GM18867 (cell line): ENCODE results near the gene PFDN6.
A peak's percentile ranks its signal among the peaks of the same experiment; 100 is the strongest.

Experiments
- ATAC-seq: cut with Tn5 transposase; IDR thresholded peaks from one replicate; pipeline ENCODE4 v1.9.1; 2021; ENCODE audit warnings: mild to moderate bottlenecking, moderate library complexity; ENCODE audit not compliant: unreplicated experiment

PFDN6 gene

DNA sequence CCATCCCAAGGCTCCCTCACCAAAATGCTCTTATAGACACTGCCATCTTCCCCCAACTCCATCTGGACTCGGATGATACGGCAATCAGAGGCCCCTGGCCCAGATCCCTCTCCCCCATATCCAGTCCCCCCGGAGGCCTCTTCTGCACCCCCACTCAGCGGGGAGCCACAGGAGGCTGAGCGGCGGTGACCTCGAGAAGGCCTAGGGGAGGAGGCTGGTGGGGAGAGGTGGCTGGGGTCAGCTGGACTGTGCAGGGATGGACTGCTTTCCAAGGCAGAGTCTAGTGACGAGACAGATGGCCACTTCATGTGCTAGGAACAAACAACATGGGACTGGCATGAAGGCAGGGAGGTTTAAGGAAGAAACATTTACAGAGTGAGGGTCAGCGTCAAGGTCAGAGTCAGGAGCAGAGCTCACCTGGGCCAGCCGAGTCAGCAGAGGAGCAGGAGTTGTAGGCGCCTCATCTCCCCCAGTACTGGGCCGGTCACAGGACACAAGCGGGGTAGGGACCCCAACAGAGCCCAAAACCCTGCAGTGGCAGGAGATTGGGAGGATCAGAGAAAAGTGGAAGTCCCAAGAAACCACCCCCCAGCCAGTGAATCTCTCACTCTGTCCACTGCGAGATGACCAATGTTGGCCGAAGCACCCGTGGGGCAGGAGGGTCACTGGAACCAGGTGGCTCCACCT lies 3.7 kb downstream of the PFDN6 start:
- no peak for ATAC-seq

DNA sequence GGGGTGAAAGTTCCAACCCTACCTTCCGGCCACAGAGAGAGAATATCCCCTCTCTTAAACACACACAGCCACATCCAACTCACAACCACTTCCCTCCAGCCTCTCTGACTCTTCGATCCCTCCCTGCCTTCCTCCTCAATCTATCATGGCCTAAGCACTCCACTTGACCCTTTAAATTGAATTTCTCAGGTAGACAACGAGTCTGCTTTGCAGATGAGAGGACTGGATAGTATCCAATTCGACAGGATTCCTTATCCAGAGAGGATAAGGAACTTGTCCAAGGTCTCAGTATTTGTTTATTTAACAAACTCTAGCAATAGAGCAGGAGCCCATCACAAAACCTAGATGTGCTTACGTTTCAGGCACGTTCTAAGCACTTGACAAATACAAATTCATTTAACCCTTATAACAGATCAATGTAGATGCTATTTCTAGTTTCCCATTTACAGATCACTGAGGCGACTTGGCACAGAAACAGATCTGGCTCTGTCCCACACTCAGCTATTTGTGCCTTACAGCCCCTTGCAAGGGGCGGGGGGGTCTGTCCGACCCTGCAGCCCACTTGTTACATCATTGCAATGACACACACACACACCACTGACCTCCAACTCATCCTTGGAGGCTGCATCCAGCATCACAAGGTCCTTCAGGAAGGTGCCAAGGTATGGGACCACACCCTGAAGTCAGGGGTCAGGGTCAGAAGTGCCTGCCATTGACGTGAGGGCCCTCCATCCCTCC lies 4.9 kb downstream of the PFDN6 start:
- no peak for ATAC-seq

DNA sequence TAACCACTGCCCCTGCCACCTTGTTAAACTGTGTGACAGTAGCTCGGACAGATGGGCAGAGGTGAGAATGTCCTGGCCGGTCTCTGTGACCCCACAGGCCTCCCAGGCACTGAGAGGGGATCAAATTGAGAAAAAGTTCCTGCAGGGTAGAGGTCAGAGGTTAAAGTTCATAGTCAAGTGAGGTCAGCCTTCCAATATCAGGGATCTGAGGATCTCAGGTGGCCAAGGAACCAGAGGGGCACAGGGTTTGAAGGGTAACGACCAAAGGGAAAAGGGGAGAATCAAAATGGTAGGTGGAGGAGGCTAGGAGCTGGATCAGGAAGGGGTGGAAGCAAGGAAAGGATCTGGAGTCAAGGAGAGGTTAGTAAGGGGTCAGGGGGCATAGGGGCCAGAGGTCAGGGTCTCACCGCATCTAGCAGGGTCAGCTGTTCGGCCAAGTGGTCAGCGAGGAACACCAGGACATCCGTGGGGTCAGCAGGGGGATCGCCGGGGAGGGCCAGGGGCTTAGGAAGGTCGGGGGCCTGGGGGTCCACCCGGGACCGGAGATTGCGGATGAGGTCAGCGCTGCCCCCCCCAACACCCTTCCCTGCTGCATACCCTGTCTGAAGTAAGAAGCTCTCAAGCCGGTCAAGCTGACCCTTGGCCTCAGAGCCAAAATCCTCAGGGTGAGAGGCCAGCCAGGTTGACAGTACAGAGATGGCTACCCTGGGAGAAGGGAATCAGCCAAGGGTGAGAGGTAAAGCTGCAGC lies 6.4 kb downstream of the PFDN6 start:
- no peak for ATAC-seq

DNA sequence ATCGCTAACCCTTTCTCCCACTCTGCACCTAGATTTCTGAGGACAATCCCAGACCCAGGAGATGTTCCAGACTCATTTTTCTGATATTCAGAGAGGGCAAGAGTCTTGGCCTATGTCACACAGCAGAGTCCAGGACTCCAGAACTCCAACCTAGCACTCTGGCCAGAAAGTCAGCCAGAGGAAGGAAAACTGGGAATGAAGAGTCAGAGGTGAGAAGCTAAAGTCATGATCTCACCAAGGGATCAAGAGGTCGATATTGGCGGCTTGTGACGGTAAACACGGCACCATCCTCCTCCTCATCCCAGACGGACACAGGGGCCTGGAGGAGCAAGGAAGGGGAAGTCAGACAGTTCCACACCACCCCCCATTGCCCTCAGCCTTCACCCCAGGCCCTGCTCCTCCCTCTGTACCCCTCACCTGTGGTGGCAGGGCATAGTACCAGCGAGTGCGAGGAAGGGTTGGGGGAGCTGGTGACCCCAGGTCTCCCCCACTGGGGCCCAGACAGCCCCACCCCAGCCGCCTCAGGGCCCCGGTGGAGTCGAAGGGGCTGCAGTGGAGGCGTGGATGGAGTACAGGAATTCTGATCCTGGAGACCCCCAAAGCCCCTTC lies 7.5 kb downstream of the PFDN6 start:
- no peak for ATAC-seq

DNA sequence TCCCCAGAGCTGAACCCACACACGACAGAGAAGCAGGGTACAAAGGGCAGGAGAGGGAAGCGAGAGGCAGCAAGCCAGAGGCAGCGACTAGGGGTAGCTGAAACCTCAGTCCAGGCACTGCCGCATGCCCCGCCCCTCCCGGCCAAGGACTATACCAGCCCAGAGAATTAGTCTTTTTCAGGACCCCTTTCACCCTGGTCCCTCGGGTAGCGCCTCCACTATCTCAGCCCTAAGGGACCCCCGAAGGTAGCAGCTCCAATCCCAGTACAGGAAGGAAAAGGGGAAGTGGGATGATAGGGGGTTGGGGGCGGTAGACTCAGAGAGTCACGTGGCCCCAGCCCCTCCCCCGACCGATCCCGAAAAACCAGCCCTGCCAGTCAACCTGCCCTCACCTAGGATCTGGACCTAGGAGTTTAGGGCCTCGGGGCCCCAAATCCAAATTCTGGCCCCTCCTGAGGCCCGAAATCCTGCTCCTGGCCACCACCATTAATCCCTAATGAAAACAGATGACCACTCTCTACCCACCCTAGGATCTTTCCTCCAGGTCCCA lies 8.1 kb downstream of the PFDN6 start:
- ATAC-seq = no peak

DNA sequence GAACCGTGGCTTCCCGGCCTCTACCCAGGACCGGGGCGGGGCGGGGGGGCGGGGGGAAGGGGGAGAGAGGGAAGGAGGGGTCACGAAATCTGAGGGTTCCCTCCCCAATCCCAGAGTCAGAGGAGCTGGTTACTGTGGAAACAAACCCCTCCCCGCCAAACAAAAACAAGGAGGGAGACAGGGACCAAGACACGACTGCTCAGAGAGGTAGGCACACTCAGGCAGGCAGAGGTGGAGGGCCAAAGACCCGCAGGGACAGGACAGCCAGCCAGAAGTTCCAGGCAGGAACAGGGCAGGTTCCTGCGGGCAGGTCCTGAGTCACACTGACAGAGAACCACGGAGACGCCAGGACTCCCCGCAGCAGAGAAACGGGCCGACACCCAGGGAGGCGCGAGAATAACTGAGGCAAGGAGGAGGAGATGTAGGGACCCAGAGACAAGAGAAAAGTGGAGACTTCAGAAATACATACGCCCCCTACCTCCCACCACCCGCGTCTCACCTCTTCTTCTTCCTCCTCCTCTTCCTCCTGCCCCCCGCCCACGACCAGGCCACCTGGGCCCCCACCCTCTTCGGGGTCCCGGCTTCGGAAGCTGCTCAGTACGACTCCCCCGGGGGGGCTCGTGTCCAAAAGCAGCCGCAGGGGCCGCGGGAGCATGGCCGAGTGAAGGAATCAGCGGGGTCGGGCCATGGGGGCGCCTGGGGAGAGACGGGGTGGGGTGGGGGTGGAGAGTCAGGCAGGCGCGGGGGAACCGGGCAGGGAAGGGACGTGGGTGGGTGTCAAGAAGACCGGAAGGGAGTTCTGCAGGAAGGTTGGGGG lies 8.8 kb downstream of the PFDN6 start:
- ATAC-seq = no peak

DNA sequence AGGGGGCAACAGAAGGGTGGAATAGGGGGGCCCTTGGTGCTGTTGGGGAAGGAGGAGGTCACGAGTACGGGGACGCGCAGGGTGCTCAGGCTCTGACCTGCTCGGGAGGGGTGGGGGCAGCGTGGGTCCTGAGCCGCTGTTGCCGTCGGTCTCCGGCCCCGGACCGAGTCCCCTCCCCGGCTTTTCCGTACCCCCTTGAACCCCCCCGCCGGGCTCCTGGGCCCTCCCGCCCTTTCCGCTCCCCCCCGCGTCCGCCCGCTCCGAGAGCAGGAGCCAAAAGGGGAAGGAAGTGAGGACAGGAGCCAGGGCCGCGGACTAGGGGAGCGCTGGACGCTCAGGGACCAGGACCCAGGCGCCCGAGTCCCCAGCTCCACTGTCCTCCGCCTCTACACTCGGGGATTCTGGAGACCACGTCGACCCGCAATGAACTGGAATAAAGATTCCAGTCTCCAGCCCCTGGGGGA lies 9.4 kb downstream of the PFDN6 start, which contains the start of gene RGL2:
Gene RGL2, minus strand, starts transcription at position 170 of the 464 bp plus-strand sequence. CDS start 332 bp downstream, outside the sequence.
- peak; percentile 31 for ATAC-seq

DNA sequence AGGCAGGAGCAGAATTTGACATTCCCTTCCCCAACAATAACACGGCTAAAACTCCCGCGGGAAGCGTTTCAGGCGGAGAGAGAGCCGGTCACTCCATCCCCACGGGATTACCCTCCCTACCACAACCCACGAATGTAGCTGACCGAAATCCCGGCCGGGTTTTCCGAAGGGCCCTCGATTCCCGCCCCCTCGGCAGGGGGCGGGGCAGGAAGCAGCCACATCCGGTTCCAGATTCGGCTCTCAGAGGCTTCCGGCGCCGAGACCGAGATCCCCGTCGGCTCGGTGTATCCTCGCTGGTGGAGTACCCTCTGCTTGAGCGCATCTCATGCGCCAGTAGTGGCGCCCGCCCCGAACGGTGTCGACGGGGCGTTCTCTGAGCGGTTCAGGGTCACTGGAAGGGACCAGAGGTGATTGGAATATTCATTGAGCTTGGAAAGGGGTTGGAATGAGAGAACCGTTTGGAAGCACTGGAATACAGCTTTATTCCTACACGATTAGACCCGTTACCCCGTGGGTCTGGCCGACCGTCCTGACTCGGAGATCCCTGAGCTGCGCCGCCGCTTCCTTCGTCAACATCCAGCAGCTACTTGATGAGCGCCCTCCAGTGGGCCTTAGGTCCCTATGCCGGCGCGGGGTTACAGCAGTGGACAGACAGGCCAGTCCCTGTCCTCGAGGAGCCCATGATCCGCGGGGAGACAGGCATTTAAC lies 10.0 kb downstream of the PFDN6 start:
- peak; percentile 69 for ATAC-seq

DNA sequence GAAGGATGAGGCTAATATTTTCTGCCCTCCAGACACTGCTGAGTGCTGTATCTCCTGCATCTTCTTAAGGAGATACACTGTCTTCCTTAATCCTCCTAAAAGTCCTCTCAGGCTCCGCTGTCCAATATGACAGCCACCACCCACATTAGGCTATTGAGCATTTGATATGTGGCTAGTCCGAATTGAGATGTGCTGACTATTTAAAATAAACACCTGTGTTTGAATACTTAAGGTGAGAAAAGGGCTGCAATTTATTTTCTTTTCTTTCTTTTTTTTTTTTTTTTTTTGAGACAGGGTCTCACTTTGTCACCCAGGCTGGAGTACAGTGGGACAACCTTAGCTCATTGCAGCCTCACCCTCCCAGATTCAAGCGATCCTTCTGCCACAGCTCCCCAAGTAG lies 12.5 kb downstream of the PFDN6 start:
- ATAC-seq = no peak

DNA sequence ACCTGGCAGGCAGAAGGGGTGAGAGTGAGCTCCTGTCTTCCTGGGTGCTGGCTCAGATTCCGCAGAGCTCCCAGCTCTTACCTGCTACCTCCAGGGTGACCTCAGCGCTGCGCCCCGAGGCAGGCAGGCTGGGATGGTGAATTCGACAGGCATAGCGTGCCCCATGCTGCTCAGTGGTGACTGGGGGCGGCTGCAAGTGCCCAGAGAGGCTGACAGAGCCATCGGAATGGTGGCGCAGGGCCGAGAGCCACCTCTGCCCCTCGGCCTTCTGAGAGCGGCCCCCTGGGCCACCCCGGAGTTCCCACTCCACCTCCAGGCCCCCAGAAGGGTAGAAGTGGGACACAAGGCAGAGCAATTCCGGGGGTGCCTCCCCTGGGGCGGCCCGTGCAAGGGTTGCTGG lies 14.8 kb downstream of the PFDN6 start:
- ATAC-seq = no peak

DNA sequence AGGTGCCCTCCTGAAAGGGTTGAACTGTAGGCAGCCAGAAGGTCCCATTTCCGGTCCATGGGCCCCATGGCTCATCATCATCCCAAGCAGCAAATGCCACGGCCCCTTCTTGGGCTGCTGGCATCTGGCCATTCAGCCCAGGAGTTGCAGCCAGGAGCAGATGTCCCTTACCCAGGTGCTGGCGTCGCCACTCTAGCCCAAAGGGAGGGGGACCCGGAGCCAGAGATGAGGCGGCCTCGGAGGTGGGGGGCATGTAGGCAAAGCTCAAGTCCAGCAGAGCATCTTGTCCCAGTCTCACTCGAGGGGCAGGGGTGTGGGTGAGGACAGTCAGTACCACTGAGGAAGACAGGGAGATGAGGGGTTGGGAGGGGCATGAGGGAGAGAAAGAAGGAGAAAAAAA lies 15.7 kb downstream of the PFDN6 start:
- no peak for ATAC-seq

DNA sequence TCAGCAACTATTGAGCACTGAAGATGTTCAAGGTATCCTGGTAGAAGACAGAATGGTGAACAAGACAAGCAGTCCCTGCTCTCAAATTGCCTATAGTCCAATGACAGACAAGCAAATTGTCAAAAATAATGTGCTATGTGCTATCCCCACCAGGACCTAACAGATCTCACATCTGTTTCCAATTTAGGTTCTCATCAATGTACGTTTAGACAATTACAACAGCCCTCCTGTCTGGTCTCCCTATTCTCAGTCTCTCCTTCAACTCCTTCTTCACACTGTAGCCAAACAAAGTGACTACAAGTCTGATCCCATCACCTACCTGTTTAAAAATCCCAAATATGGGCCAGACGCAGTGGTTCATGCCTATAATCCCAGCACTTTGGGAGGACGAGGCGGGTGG lies 17.0 kb downstream of the PFDN6 start:
- ATAC-seq = no peak

DNA sequence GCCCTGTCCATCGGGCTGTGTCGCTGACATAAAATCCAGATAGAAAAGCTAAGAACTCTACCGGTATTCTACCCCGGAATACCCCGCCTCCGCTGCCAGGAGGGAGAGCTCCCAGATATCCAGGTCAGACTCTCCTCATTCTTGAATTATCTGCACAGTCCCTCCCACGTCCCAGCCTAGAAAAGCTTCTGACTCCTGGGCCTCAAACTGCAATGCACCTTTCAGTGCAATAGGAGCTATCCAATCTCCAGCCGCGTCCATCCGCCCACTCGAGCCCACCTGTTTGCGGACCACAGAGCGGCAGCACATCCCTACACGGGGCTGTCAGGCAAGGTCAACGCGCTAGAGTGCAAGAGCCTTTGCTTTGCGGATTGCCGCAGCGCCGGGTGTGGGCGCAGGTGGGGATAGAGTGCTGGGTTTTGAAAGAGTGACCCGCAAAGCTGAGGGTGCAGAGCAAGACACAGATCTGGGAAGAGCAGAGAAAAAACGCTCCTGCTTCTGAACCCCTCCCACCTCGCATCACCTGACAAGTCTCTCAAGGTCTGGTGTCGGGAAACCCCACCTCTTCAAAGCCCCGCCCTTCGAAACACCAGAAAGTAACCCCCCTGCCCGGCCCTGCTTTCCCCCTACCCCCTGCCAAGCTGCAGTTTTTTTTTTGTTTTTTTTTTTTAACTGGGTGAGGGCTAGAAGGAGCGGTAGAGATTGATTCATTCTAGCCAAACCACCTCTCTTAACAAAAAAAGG lies 23.1 kb downstream of the PFDN6 start:
- peak; percentile 30 for ATAC-seq

DNA sequence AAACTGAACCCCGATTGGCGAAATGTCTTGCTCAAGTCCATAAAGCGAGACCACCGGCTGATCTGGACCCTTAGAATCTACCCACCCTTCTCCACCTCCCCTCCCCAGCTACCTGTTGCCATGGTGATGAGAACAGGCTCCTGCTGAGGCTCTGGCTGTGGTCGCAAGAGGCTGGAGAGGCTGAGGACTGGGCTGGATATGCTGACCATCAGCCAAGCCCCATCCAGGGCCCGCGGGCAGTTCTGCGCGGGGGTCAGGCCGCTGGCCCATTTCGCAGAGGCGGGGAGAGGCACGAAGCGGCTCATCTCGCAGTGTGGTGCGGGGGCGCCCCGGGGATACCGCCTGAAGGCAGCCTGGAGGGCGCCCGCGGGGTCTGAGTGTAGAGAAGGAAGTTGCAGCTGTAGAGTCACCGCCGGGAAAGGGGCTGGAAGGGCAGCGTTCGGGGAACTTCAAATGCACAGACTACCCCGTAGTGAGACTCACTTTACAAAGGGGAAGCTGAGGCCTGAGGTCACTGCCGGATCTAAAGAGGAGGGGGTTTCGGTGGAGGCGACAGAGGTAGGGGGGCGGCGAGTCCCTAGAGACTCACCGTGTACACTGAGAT lies 23.8 kb downstream of the PFDN6 start:
- ATAC-seq = no peak

DNA sequence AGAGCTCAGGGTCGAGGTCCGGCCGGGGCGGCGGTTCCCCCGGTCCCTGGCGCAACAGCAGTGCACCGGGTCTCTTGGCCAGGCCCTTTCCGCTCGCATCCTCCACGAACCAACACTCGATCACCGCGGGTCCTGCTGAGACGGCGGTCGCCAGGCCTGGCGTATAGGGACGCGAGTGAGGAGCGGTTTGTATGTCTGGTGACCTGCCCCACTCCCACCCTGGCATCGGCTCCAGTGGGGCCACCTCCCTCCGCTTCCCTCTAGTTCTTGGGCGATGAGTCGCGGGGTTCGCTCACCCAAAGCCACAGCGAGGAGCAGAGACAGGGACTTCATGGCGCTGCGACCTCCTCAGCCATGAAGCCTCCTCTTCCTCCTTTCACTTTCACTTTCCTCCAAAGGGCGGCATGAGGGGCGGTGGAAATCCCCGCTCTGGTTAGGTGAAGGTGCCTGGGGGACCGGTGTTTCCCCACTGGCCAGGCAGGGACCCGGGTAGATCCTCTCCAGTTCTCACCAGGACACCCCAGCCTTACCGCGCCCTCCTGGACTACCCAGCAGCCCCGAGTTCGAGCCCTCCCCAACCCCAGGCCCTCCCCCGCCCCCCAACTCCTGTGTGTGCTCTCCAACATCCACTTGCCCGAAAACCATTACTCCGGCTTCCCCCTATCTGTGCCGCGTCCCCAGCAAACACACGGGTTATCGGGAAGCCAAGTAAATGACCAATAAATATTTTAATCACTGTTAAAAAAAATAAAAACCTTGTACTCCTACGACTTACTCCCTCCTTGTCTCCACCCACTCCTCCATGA lies 24.5 kb downstream of the PFDN6 start, which contains the start of gene TAPBP:
Gene TAPBP, minus strand, starts transcription at position 370 of the 806 bp plus-strand sequence. Its CDS starts 37 bp downstream, at position 333.
- peak; percentile 32 for ATAC-seq

DNA sequence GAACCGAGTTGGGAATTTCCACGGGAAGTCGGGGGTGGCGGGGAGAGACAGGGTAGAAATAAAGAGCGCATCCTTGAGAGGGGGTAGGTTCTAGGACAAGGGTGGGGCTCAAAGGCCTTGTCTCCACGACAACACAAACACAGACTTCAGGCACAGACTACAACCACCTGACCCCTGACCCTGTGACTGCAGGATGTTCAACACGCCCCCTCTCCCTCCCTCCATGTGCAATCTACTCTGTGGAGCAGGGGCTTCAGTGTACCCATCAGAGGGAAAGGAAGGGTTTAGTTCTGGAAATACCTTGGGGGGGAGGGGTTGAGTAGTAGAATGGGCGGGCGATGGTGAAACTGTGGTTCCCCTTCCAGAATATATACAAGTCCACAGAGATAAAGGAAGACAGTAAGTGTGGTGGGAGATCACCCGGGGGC lies 25.1 kb downstream of the PFDN6 start:
- no peak for ATAC-seq
